Natural killer cell (primary cell): ENCODE measurements around the gene TNNI2. TPM values are rescaled to one million over a fixed set of nuclear protein-coding genes. Genes with fewer than 3 reads are reported as not detected.
"Not testable (repeated sequence)": the region's sequence is repeated elsewhere in the genome, so short reads cannot be mapped to it uniquely, and the experiment has no call there.

Experiments
- ATAC-seq, 3 donors: fragments of 150-1000 bp in 2 of 3; fragments of 200-7000 bp in 1 of 3; cut with Tn5 transposase; 1 replicate in 1 of 3; 2 replicates in 2 of 3; pipeline ENCODE4 v1.10.0; 2021; ENCODE audit warnings: mild to moderate bottlenecking in 2 of 3, moderate library complexity in 2 of 3
- DNase-seq, 2 donors: peaks; one replicate each; pipeline versions ENCODE4 v3.0.0 to v3.0.0-alpha.2; 2013 to 2021; ENCODE audit warnings: mixed read lengths in 1 of 2
- H3K27ac ChIP-seq: one replicate; pipeline ENCODE4 v1.5.1; 2013; ENCODE audit warnings: mild to moderate bottlenecking, low read length
- H3K27me3 ChIP-seq: one replicate; pipeline ENCODE4 v1.6.1; 2013; ENCODE audit warnings: low read length; ENCODE audit not compliant: control insufficient read depth, insufficient read depth
- H3K36me3 ChIP-seq: one replicate; pipeline ENCODE4 v1.6.1; 2013; ENCODE audit warnings: low read length; ENCODE audit not compliant: control insufficient read depth, insufficient read depth
- H3K4me1 ChIP-seq: one replicate; pipeline ENCODE4 v1.6.1; 2013; ENCODE audit warnings: low read length; ENCODE audit not compliant: control insufficient read depth, insufficient read depth
- H3K4me3 ChIP-seq: one replicate; pipeline ENCODE4 v1.5.1; 2013; ENCODE audit warnings: low read length
- H3K9me3 ChIP-seq: one replicate; pipeline ENCODE4 v1.6.1; 2013; ENCODE audit warnings: low read length; ENCODE audit not compliant: control insufficient read depth, insufficient read depth
- H3K27ac Mint-ChIP-seq, 2 donors: one replicate each; pipeline ENCODE4 v1.8.0; 2022; ENCODE audit warnings: mild to moderate bottlenecking in 2 of 2, mixed read lengths in 2 of 2, moderate library complexity in 1 of 2
- H3K27me3 Mint-ChIP-seq, 2 donors: one replicate each; pipeline ENCODE4 v1.8.0; 2022; ENCODE audit warnings: low read depth in 2 of 2, mixed read lengths in 2 of 2
- H3K36me3 Mint-ChIP-seq: one replicate; pipeline ENCODE4 v1.8.0; 2022; ENCODE audit warnings: mixed read lengths
- H3K4me1 Mint-ChIP-seq, 2 donors: one replicate each; pipeline ENCODE4 v1.8.0; 2022; ENCODE audit warnings: mixed read lengths in 2 of 2
- H3K4me3 Mint-ChIP-seq: one replicate; pipeline ENCODE4 v1.8.0; 2022; ENCODE audit warnings: mild to moderate bottlenecking, moderate library complexity, mixed read lengths
- H3K9me3 Mint-ChIP-seq, 2 donors: one replicate each; pipeline ENCODE4 v1.8.0; 2022; ENCODE audit warnings: mixed read lengths in 2 of 2
- WGBS: methylation state at CpG from one replicate; pipeline ENCODE4 v1.1.7; 2013; ENCODE audit warnings: missing lambda C conversion rate; ENCODE audit not compliant: insufficient coverage; 5-methylcytosine and 5-hydroxymethylcytosine counted together
- intact Hi-C: fragments of 100-400 bp; cut with micrococcal nuclease; formaldehyde crosslinking; loops from one replicate; pipeline ENCODE4 v1.14.2; 2022
- total RNA-seq, 4 donors: library from RNA; stranded (reverse); fragments of 120-200 nt in 1 of 4; gene quantifications; one replicate each; pipeline versions ENCODE4 v1.2.3 to v1.2.4, GENCODE V29; 2013 to 2022
- TF ChIP-seq, protein P1 (sequence below): fragments of 200-600 bp; IDR thresholded peaks from one replicate; pipeline ENCODE4 v1.8.0; 2022; ENCODE audit warnings: antibody characterized with exemption

Gene TNNI2
- total RNA-seq, 3 donors from 2014 or later (not counting 1 experiment from before 2014, with no cell fraction given), result 1.2 to 5.4 (median 3.6) TPM

DNA sequence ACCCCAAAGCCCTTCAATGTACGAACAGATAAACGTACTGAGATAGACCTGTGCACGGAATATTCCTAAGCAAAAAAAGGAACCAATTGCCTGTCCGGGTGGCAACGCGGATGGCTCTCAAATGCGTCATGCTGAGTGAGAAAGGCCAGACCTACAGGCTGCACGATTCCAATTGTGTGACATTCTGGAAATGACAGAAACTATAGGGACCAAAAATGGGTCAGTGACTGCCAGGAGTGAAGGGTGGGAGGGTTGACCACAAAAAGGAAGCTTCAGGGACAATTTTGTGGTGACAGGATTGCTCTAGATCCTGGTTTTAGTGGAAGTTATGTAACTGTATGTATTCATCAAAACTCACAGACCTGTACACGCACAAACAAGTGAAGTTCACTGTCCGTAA lies 28.0 kb upstream of the TNNI2 start:
- Mint-ChIP-seq H3K36me3 (no peaks in the 10 kb centered on the region), H3K27me3 (peaks cover 11 to 20% of the 10 kb centered on the region in 2 donors), H3K27ac (no peak overlapping the region), H3K4me3 (no peak overlapping the region), H3K9me3 (no peaks in the 10 kb centered on the region), H3K4me1 (no peaks in the 10 kb centered on the region)
- Histone ChIP-seq H3K9me3 (no peaks in the 10 kb centered on the region), H3K4me1 (no peaks in the 10 kb centered on the region), H3K4me3 (no peak overlapping the region), H3K27ac (no peak overlapping the region), H3K27me3 (no peaks in the 10 kb centered on the region), H3K36me3 (no peaks in the 10 kb centered on the region)
- WGBS, result 44% methylated on average over 10 of the region's 10 CpGs
- no peak for DNase-seq
- intact Hi-C loops, result no loop called here
- ATAC-seq, result peak in 1 of 3 donors; percentile 39
- TF ChIP-seq, protein P1, sequence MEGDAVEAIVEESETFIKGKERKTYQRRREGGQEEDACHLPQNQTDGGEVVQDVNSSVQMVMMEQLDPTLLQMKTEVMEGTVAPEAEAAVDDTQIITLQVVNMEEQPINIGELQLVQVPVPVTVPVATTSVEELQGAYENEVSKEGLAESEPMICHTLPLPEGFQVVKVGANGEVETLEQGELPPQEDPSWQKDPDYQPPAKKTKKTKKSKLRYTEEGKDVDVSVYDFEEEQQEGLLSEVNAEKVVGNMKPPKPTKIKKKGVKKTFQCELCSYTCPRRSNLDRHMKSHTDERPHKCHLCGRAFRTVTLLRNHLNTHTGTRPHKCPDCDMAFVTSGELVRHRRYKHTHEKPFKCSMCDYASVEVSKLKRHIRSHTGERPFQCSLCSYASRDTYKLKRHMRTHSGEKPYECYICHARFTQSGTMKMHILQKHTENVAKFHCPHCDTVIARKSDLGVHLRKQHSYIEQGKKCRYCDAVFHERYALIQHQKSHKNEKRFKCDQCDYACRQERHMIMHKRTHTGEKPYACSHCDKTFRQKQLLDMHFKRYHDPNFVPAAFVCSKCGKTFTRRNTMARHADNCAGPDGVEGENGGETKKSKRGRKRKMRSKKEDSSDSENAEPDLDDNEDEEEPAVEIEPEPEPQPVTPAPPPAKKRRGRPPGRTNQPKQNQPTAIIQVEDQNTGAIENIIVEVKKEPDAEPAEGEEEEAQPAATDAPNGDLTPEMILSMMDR, result no peak

DNA sequence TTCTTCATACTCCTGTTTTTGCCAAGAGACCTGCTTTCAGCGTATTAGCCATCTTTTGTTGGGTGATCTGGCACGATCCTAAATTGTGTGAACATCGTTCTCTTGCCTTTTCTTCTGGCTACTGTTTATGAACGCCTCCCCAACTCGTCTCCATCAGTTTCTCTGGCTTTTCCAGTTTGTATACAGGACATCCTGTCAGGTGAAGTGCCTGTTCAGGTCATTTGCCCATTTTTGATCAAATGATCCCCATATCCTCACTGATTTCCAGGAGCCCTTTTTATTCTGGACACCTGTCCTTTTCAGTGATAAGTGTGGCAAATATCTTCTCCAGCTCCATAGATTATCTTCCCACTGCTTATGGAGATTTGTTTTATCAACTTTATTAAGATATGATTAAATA lies 26.5 kb upstream of the TNNI2 start:
- no peak for ATAC-seq
- H3K4me3 Mint-ChIP-seq, result no peak overlapping the region
- DNase-seq, result no peak
- H3K27ac Mint-ChIP-seq, result no peak overlapping the region
- no peaks in the 10 kb centered on the region for H3K4me1 ChIP-seq
- TF ChIP-seq, protein P1, result no peak
- no peak overlapping the region for H3K27ac ChIP-seq
- no peaks in the 10 kb centered on the region for H3K9me3 ChIP-seq
- WGBS, result 85% methylated on average over 5 of the region's 5 CpGs
- H3K27me3 Mint-ChIP-seq, result peaks cover 11 to 17% of the 10 kb centered on the region in 2 donors
- no peaks in the 10 kb centered on the region for H3K27me3 ChIP-seq
- no peaks in the 10 kb centered on the region for H3K36me3 ChIP-seq
- no peak overlapping the region for H3K4me3 ChIP-seq
- no peaks in the 10 kb centered on the region for H3K4me1 Mint-ChIP-seq
- H3K36me3 Mint-ChIP-seq, result no peaks in the 10 kb centered on the region
- peaks cover 0 to 1% of the 10 kb centered on the region in 2 donors for H3K9me3 Mint-ChIP-seq
- intact Hi-C loops, result no loop called here

DNA sequence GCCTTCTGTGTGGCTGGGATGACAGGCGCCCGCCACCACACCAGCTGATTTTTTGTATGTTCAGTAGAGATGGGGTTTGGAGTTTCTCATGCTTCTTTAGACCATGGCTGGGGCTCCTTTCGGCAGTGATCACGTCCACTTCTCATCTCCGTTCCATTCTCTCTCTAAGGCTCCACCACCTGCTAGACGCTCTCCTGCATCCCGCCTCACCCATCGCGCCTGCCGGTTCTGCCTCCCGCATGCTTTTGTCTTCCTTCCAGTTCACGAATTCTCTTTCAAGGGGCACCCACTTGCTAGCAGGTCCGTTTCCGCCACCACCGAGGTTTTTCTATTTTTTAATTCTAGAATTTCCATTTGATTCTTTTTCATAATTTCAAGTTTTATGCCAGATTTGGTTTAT lies 26.0 kb upstream of the TNNI2 start:
- Mint-ChIP-seq H3K9me3 (peaks cover 0 to 3% of the 10 kb centered on the region in 2 donors), H3K4me1 (no peaks in the 10 kb centered on the region), H3K4me3 (no peak overlapping the region), H3K27me3 (peaks cover 11 to 16% of the 10 kb centered on the region in 2 donors), H3K36me3 (no peaks in the 10 kb centered on the region), H3K27ac (no peak overlapping the region)
- H3K27me3 ChIP-seq, result no peaks in the 10 kb centered on the region
- 94% methylated on average over 13 of the region's 15 CpGs for WGBS
- intact Hi-C loops, result no loop called here
- DNase-seq, result no peak
- no peak overlapping the region for H3K4me3 ChIP-seq
- H3K9me3 ChIP-seq, result peaks cover 3% of the 10 kb centered on the region
- H3K36me3 ChIP-seq, result no peaks in the 10 kb centered on the region
- TF ChIP-seq, protein P1, result no peak
- H3K27ac ChIP-seq, result no peak overlapping the region
- H3K4me1 ChIP-seq, result no peaks in the 10 kb centered on the region
- ATAC-seq, result no peak

DNA sequence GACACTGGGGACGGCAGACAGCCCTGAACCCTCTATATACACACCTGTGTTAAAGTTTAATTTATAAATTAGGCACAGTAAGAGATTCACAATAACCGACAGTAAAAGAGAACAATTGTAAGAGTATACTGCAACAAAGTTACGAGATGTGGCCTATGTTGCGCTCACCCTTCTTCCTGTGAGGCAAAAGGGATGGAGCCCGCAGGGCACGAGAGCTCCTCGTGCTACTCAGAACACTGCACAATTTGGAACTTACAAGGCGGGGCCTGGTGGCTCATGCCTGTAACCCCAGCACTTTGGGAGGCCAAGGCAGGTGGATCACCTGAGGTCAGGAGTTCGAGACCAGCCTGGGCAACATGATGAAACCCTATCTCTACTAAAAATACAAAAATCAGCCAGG lies 25.4 kb upstream of the TNNI2 start:
- H3K27me3 ChIP-seq, intact Hi-C loops, H3K9me3 Mint-ChIP-seq, H3K4me3 Mint-ChIP-seq, H3K36me3 Mint-ChIP-seq, H3K36me3 ChIP-seq, H3K27ac ChIP-seq, H3K4me1 ChIP-seq, DNase-seq, H3K4me3 ChIP-seq, ATAC-seq, H3K4me1 Mint-ChIP-seq, H3K9me3 ChIP-seq, H3K27ac Mint-ChIP-seq: not testable (repeated sequence)
- peaks cover 11 to 14% of the 10 kb centered on the region in 2 donors for H3K27me3 Mint-ChIP-seq
- 95% methylated on average over 7 of the region's 9 CpGs for WGBS
